HG02798 (cell line): ENCODE measurements around the gene PRKCE.
"Not testable (repeated sequence)": the region's sequence is repeated elsewhere in the genome, so short reads cannot be mapped to it uniquely, and the experiment has no call there.

Experiments
- ATAC-seq: cut with Tn5 transposase; IDR thresholded peaks from one replicate; pipeline ENCODE4 v1.9.1; 2021; ENCODE audit warnings: mild to moderate bottlenecking; ENCODE audit not compliant: unreplicated experiment, poor library complexity

Gene PRKCE

DNA sequence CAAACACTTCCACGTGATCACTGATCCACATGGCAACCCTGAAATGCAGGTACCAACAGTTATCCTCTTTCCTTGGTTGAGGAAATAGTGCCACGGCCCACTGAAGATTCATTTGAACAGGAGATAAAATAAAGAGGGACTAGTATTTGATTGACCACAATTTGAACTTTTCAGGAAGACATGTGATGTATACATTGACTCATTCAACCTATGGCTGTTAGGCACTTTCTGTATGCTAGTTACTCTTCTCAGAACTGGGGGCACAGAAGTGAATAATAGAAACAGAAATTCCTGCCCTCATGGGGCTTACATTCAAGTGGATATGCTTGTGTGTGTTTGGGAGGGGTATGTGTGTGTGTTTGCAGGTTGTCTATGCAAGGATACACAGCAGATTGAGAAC, 199.6 kb downstream of the PRKCE start:
- ATAC-seq, result no peak

DNA sequence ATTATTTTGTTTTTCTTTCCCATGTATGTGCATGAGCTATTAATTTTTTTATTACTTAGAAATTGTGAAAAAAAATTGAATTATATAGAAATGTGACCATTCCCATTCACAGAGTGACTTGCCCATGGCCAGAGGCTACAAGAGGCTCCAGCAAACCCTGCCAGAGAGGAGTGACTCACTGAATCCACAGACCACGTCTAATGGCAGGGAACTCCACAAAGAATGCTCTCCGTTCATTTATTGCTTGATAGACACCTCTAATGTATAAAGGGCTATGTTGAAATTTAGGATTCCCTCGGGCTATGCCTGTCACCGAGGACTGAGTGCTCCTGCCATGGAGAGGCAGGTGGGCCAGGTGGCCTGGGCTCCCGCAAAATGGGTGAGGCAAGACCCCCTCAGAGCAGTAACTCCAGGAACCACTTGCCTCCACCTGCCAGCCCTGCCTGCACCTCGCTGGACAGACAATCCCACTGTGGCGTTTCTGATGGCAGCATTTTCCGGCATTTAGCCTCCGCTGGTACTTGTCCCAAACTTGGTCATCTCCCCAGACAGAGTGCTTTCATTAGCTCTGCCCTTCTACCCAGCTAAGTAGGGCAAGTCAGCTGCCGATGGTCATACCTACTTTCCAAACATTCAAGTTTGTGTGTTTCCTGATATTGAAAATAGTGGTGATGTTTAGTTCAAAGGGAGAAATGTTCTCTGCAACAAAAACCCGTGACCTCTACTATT, 200.3 kb downstream of the PRKCE start:
- ATAC-seq, result no peak

GRCh38 chr2:45852450-45853150, 201.1 kb downstream of the PRKCE start:
- ATAC-seq, result peak; percentile 81

GRCh38 chr2:45855374-45855773, 203.9 kb downstream of the PRKCE start:
- no peak for ATAC-seq

- ATAC-seq, result no peak
These were observed 205.2 kb downstream of the PRKCE start for GRCh38 chr2:45856391-45857274.

DNA sequence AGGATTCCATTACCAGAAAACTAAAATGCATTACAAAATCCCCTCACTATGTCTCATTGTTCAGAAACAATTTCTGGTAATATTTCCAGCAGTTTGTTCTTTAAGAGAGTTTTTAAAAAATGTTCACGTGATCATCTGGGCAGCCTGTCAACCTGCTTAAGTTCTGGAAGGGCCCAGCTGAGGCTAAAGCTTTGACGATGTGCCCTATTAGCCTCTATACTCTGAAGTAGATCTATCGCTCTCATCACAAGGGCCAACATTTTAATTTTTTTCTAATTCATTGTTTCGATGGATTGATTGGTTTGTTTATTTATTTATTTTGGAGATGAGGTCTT, 205.8 kb downstream of the PRKCE start:
- no peak for ATAC-seq

DNA sequence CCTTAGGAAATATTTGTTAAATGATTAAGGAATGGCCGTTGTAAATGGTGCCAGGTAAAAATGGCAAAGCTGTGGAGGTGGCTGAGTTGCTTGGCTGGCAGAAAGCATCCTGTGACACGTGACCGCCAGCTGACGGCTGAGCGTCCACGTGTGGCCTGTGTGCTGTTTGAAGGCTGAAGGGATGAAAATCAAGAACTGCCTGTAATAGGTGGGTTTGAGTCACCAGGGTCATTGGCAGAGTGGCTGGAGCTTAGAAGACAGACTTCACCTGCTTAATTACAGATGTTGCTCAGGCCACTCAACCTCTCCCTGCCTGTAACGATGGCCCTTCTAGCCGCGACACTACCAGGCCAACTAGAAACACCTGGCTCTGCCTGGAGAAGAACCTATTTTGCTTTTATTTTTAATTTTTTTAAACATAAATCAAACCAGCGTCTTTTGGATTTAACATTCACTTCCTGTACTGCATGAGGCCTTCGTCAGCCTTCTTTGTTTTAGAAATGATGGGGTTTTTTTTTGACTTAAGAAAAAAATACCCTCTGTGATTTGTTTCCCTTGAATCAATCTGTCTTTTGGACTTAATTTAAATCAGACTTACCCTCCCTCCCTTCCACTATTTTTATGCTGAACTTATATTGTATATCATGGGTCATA, 206.5 kb downstream of the PRKCE start:
- no peak for ATAC-seq

DNA sequence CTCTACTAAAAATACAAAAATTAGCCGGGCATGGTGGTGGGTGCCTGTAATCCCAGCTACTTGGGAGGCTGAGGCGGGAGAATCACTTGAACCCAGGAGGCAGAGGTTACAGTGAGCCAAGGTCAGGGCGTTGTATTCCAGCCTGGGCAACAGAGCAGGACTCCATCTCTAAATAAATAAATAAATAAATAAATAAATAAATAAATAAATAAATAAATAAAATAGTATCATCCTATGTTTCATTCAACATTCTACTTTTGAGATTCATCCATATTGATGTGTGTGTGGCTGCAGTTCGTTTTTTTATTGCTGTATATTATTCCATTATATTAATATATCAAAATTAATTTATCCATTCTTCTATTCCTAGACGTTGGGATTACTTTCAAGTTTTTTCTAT, 207.4 kb downstream of the PRKCE start:
- ATAC-seq, result not testable (repeated sequence)

- no peak for ATAC-seq
These were observed 208.2 kb downstream of the PRKCE start for GRCh38 chr2:45859682-45860081.

DNA sequence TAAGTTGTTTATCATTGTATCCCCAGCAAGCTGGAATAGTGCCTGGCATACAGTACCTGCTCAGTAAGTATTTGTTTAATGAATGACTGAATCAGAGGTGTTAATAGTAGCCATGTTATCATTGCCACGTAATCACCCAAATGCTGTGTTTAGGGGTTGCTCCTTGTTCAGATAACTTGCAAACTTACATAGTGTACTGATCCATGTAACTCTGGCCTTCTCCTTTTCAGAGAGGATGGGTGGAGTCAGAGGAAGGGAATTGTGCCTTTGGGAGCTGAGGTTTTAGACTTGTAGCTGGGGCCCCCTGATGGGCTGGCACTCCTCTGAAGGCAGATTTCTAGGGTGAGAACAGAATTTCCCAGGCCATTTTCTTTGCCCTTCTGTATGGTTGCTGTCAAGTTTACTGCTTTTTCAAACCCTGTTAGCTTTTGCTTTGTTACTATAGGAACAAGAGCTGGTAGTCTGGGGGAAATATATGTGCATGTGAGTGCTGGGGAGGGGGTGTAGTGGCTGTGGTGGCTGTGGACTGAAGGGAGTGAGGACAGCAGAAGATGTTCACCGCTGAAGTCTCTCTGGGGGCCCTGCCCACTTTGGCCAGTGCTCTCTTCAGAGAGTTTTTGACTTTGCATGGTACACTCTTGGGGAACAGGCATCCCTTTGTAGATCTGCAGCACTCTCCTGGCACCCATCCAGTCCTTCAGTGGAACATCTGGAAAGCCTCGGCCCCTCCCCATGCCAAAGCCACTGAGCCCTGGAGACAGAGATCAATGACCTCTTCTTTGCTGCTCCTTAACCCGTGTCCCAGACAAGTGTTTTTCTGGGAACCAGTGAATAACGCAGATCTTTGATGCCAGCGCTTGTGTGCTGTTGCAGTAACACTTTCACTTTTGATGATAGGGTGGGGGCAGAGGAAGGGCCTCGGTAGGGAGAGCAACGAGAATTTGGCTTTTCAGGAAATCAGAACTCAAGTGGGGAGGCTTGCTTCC, 209.0 kb downstream of the PRKCE start:
- no peak for ATAC-seq

GRCh38 chr2:45862843-45863242, 211.4 kb downstream of the PRKCE start:
- ATAC-seq, result no peak

GRCh38 chr2:45864121-45864520, 212.6 kb downstream of the PRKCE start:
- ATAC-seq, result no peak

- no peak for ATAC-seq
These were observed 215.9 kb downstream of the PRKCE start for GRCh38 chr2:45867349-45867748.

- no peak for ATAC-seq
These were observed 216.3 kb downstream of the PRKCE start for GRCh38 chr2:45867800-45868199.

GRCh38 chr2:45869165-45869501, 217.7 kb downstream of the PRKCE start:
- ATAC-seq, result no peak

GRCh38 chr2:45871025-45871424, 219.6 kb downstream of the PRKCE start:
- ATAC-seq, result no peak

DNA sequence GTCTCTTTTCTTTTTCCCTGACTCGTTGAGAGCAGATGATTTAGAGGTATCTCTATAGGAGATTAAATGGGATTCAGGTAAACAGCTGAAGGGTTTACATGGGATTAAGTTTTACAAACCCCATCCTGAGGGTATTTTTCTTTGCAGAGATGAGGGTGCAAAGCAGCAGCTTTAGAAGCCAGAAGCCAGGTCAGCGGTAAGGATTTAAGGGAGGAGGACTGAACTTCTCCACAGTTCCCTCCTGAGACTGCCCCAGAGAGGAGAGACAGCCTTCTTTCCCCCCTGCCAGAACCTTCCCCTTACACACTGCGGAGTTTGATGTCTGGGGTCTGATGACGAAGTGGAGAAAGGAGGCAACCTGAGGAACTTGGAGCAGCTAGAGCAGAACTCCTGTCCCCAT, 220.1 kb downstream of the PRKCE start:
- ATAC-seq, result no peak

- ATAC-seq, result no peak
These were observed 220.7 kb downstream of the PRKCE start for GRCh38 chr2:45872211-45872610.

- ATAC-seq, result no peak
These were observed 222.9 kb downstream of the PRKCE start for GRCh38 chr2:45874344-45874743.

DNA sequence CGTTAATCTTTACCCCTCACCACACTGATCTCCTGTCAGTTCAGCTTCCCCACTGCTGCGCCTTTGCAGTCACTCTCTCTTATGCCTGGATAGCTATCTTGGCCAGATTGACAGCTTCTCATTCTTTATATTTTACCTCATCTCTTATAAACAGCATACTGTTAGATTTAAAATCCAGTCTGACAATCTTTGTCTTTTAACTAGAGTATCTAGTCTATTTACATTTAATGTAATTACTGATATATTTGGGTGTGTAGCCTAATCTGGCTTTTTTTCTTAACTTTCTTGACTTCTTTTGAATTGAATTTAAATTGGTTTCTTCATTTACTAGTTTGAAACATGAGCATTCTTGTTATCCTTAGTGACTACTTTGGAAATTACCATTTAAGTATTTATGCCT, 225.1 kb downstream of the PRKCE start:
- no peak for ATAC-seq
